Chondrocyte (in vitro differentiated cells): ENCODE data around the gene ZNF688. TPM values are rescaled to one million over a fixed set of nuclear protein-coding genes. Genes with fewer than 3 reads are reported as not detected.
"Not testable (repeated sequence)": the region's sequence is repeated elsewhere in the genome, so short reads cannot be mapped to it uniquely, and the experiment has no call there.

Experiments used
- DNase-seq: peaks from one replicate; pipeline ENCODE4 v3.0.0; 2021; ENCODE audit warnings: mixed read lengths, low spot score
- H3K27ac Mint-ChIP-seq: one replicate; pipeline ENCODE4 v1.8.0; 2021; ENCODE audit warnings: mild to moderate bottlenecking, moderate library complexity, mixed read lengths; ENCODE audit not compliant: unreplicated experiment
- H3K27me3 Mint-ChIP-seq: 2 replicates; pipeline ENCODE4 v1.8.0; 2021; ENCODE audit warnings: low read depth, mixed read lengths
- H3K36me3 Mint-ChIP-seq: 2 replicates; pipeline ENCODE4 v1.8.0; 2021; ENCODE audit warnings: low read depth, mixed read lengths
- H3K4me1 Mint-ChIP-seq: 2 replicates; pipeline ENCODE4 v1.8.0; 2021; ENCODE audit warnings: low read depth, mild to moderate bottlenecking, mixed read lengths
- H3K4me3 Mint-ChIP-seq: one replicate; pipeline ENCODE4 v1.8.0; 2021; ENCODE audit warnings: mild to moderate bottlenecking, moderate library complexity, mixed read lengths; ENCODE audit not compliant: unreplicated experiment
- H3K9me3 Mint-ChIP-seq: 2 replicates; pipeline ENCODE4 v1.8.0; 2021; ENCODE audit warnings: low read depth, mixed read lengths
- total RNA-seq: library from RNA; stranded (reverse); gene quantifications from 3 replicates; pipeline ENCODE4 v1.2.1, GENCODE V29; 2021
- TF ChIP-seq, protein P1 (sequence below): fragments of 200-600 bp; sonication (generic); IDR thresholded peaks from 2 replicates; pipeline ENCODE4 v1.5.0; 2021; ENCODE audit warnings: antibody characterized with exemption, mild to moderate bottlenecking, moderate library complexity

The ZNF688 gene
- total RNA-seq, 1 donor from 2014 or later = 13.7 TPM

DNA sequence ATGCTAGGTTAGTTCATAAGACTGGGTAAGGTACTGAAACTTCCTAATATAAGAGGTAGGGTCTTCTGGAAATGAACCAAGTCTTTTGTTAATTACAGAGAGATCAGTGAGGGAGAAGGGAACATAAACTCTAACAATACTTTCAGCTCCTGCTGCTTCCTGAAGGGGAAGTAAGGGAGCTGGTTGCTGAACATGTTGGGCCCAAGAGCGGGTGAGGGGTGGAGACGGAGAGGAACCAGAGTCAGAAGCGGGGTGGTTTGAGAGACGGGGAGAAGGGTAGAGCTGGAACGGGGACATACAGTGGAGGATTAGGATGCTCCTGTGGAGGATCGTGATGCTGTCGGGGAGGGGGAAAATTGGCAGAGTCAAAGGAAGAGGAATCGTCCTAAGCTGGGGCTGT lies 25.4 kb downstream of the ZNF688 start:
- no peak for DNase-seq
- H3K4me3 Mint-ChIP-seq = no peak overlapping the region
- H3K36me3 Mint-ChIP-seq = no peaks in the 10 kb centered on the region
- TF ChIP-seq, protein P1, sequence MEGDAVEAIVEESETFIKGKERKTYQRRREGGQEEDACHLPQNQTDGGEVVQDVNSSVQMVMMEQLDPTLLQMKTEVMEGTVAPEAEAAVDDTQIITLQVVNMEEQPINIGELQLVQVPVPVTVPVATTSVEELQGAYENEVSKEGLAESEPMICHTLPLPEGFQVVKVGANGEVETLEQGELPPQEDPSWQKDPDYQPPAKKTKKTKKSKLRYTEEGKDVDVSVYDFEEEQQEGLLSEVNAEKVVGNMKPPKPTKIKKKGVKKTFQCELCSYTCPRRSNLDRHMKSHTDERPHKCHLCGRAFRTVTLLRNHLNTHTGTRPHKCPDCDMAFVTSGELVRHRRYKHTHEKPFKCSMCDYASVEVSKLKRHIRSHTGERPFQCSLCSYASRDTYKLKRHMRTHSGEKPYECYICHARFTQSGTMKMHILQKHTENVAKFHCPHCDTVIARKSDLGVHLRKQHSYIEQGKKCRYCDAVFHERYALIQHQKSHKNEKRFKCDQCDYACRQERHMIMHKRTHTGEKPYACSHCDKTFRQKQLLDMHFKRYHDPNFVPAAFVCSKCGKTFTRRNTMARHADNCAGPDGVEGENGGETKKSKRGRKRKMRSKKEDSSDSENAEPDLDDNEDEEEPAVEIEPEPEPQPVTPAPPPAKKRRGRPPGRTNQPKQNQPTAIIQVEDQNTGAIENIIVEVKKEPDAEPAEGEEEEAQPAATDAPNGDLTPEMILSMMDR = no peak
- H3K27me3 Mint-ChIP-seq = no peaks in the 10 kb centered on the region
- peaks cover 3% of the 10 kb centered on the region for H3K4me1 Mint-ChIP-seq
- H3K9me3 Mint-ChIP-seq = no peaks in the 10 kb centered on the region
- H3K27ac Mint-ChIP-seq = no peak overlapping the region

DNA sequence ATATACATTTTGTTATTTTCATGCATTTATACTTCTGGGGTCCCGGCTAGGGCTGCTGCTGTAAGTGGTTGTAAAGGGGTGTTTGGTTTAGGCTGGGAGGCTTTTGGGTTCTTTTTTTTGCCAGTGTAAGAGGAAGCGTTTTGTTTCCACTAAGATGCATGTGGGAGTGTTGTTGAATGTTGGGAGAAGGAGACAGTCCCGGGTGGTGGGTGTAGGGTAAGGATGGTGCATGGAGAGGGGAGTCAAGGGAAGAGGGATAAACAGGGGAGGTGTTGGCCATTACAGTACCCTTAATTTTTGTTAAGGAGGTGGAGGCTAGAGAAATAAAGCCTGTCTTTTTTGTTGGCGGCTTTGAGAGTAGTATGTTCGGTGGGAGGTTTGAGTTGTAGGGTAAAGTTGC lies 28.4 kb downstream of the ZNF688 start:
- TF ChIP-seq, protein P1 = no peak
- Mint-ChIP-seq H3K27ac (no peak overlapping the region), H3K9me3 (no peaks in the 10 kb centered on the region), H3K27me3 (no peaks in the 10 kb centered on the region), H3K36me3 (no peaks in the 10 kb centered on the region), H3K4me3 (no peak overlapping the region), H3K4me1 (no peaks in the 10 kb centered on the region)
- DNase-seq = no peak

DNA sequence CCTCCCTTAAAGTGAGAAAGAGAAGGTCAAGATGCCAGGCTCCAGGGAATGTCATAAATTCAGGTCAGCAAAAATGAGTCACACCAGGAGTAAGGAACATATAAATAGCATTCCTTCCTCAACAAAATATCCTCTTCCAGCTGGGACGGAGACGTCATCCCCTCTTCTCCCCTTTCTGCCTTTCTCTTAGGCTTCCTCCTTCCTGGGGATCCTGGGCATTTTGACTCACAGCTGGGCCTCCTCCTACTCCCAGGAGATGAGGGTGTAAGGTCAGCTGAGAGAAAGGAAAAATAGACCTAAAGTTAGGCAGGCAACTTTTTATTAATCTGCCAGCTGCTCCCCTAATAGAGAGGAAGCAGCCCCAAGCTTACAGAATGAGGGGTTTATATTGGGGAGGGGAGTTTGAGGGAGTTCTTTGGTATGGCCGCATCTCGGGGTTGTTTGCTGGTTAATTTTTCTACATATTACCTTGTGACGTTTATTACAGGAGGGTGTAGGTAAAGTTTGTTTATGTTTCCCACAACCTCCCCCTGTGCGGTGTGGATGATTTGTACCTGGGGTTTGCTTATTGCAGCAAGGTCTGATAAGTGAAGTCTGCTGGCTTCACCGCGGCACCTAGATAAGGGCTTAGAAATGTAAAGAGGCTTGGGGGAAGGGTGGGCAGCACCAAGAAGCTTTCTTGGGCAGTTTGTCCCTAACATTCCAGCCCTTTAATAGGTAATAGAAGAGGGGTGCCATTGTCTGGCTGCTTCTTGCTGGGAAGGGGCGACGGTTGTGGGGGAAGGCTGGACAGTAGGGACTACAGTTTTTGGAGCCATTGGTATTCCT lies 29.8 kb downstream of the ZNF688 start:
- no peaks in the 10 kb centered on the region for H3K36me3 Mint-ChIP-seq
- no peaks in the 10 kb centered on the region for H3K9me3 Mint-ChIP-seq
- H3K4me3 Mint-ChIP-seq = no peak overlapping the region
- no peaks in the 10 kb centered on the region for H3K4me1 Mint-ChIP-seq
- DNase-seq = no peak
- H3K27me3 Mint-ChIP-seq = no peaks in the 10 kb centered on the region
- H3K27ac Mint-ChIP-seq = no peak overlapping the region
- TF ChIP-seq, protein P1 = no peak

DNA sequence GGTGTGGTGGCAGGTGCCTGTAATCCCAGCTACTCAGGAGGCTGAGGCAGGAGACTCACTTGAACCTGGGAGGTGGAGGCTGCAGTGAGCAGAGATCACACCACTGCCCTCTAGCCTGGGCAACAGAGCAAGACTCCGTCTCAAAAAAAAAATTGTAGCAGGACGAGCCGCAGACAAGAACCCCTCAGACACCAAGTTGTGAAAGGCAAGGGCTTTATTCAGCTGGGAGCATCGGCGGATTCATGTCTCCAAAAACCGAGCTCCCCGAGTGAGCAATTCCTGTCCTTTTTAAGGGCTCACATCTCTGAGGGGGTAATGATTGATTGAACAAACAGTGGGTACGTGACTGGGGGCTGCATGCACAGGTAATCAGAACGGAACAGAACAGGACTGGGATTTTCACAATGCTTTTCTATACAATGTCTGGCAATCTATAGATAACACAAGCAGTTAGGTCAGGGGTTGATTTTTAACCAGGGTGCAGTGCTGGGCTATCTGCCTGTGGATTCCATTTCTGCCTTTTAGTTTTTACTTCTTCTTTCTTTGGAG lies 30.5 kb downstream of the ZNF688 start:
- not testable (repeated sequence) for H3K27ac Mint-ChIP-seq, H3K9me3 Mint-ChIP-seq, H3K4me1 Mint-ChIP-seq, H3K36me3 Mint-ChIP-seq, DNase-seq, H3K27me3 Mint-ChIP-seq, H3K4me3 Mint-ChIP-seq

DNA sequence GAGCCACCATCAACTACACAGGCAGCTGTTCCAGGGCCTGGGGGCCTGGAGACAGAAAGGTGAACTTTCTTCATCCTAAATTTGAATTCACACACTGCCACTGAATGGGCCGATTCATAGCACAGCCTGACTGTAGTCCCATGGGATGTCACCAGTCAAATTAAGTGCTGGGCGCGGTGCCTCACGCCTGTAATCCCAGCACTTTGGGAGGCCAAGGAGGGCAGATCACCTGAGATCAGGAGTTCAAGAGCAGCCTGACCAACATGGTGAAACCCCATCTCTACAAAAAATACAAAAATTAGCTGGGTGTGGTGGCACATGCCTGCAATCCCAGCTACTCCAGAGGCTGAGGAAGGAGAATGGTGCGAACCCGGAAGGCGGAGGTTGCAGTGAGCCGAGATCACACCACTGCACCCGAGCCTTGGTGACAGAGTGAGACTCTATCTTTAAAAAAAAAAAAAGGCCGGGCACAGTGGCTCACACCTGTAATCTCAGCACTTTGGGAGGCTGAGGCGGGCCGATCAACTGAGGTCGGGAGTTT lies 31.5 kb downstream of the ZNF688 start:
- peaks cover 10% of the 10 kb centered on the region for H3K4me1 Mint-ChIP-seq
- not testable (repeated sequence) for H3K27me3 Mint-ChIP-seq, H3K27ac Mint-ChIP-seq, H3K36me3 Mint-ChIP-seq, H3K4me3 Mint-ChIP-seq, DNase-seq, H3K9me3 Mint-ChIP-seq

DNA sequence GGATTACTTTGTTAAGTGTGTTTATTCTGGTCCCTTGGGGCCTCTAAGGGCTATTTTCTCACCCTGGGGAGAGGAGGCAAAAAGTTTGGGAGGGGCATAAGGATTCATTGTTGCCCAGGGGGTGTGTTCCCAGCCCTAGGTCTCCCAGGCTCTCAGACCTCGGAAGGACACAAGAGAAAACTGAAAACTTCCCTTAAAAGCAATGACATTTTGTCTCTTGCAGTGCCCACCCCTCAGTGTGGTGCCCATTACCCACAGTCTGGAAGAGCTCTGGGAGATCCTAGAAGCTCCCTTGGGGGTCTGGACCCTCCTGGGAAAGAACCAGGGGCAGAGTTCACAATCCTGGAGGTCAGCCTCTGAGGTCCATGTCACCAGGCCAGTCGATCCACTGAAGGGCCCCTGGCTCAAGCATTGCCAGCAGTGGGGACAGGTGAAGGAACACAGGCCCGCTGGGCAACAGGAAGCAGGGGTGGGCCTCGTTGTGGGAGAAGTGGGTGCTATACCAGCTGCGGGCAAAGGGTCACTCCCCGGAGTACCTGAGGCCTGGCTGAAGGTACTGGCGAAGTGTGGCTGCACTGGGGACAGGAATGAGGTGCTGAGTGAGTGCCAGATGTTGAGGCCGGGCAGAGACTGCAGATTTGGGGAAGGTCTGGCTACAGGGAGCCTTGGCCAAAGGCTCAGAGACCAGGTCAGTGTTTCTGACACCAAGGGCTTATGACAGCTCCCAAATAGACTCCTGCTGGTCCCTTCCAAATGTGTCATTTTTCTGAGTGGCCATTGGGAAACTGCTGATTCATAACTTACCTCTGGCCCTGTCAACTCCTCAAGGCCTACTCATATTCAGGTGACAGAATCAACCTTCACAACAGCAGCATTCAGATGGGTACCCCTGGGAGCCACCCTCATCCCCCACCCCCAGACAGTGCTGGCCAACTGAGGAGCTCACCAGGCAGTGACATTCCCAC lies 32.2 kb downstream of the ZNF688 start:
- H3K27ac Mint-ChIP-seq = no peak overlapping the region

DNA sequence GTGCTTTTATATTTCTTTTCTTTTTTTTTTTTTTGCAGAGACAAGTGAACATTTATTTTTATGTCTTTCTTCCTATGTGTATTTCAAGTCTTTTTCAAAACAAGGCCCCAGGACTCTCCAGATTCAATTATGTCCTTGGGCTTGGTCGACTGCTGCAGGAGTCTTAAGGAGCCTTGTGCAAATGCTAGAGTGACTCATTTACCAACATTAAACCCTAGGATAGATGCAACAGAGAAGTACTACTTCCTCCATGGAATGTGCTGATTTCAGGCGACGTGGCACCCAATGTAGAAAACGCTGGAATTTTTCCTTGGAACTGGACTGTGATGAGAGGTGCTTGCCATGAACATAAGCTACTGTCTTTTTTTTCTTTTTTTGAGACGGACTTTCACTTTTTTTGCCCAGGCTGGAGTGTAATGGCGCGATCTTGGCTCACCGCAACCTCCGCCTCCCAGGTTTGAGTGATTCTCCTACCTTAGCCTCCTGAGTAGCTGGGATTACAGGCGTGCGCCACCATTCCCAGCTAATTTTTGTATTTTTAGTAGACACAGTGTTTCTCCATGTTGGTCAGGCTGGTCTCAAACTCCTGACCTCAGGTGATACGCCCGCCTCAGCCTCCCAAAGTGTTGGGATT lies 35.0 kb downstream of the ZNF688 start:
- H3K36me3 Mint-ChIP-seq, H3K9me3 Mint-ChIP-seq, H3K27ac Mint-ChIP-seq, H3K4me3 Mint-ChIP-seq, DNase-seq, H3K27me3 Mint-ChIP-seq: not testable (repeated sequence)
- peaks cover 17% of the 10 kb centered on the region for H3K4me1 Mint-ChIP-seq

More for the DNA sequence above, 32.2 kb downstream of the ZNF688 start:
- DNase-seq = no peak
- Mint-ChIP-seq H3K27me3 (no peaks in the 10 kb centered on the region), H3K4me1 (peaks cover 13% of the 10 kb centered on the region), H3K4me3 (no peak overlapping the region), H3K36me3 (no peaks in the 10 kb centered on the region), H3K9me3 (no peaks in the 10 kb centered on the region)
- TF ChIP-seq, protein P1 = no peak
